H1 (cell line): ENCODE results near the gene PSMB5. TPM values are rescaled to one million over a fixed set of nuclear protein-coding genes. Genes with fewer than 3 reads are reported as not detected.
A peak's percentile ranks its signal among the peaks of the same experiment; 100 is the strongest.

ENCODE experiments used
- CHD2 ChIP-seq: IDR thresholded peaks from 2 replicates; pipeline ENCODE4 v1.6.1; 2012; ENCODE audit warnings: low read length, improper control_type of control experiment
- CHD7 ChIP-seq: fragments of 300-600 bp; sonication (generic); IDR thresholded peaks from 2 replicates; pipeline ENCODE4 v1.7.1; 2012; ENCODE audit warnings: low read length, moderate library complexity, mild to moderate bottlenecking, inconsistent platforms; ENCODE audit not compliant: insufficient replicate concordance
- CREB1 ChIP-seq: IDR thresholded peaks from 2 replicates; pipeline ENCODE4 v1.6.1; 2012; ENCODE audit warnings: inconsistent platforms
- EP300 ChIP-seq, 2 experiments: IDR thresholded peaks; 1 replicate in 1 of 2; 2 replicates in 1 of 2; pipeline ENCODE4 v1.6.1; 2011 to 2012; ENCODE audit warnings: low read depth in 2 of 2, low read length in 2 of 2, mild to moderate bottlenecking in 2 of 2, borderline replicate concordance in 1 of 2, inconsistent platforms in 1 of 2, moderate library complexity in 1 of 2
- RAD21 ChIP-seq, 2 experiments: IDR thresholded peaks in 1 of 2; conservative IDR thresholded peaks in 1 of 2; 2 replicates each; pipeline ENCODE4 v1.6.1; 2011; ENCODE audit warnings: low read depth in 2 of 2, low read length in 2 of 2, improper control_type of control experiment in 1 of 2, inconsistent platforms in 1 of 2, mild to moderate bottlenecking in 1 of 2, moderate library complexity in 1 of 2
- SIX5 ChIP-seq: IDR thresholded peaks from 2 replicates; pipeline ENCODE4 v1.6.1; 2011; ENCODE audit warnings: mild to moderate bottlenecking, low read depth, low read length
- SUZ12 ChIP-seq: fragments of 200-600 bp; sonication (generic); IDR thresholded peaks from 2 replicates; pipeline ENCODE4 v1.6.1; 2012; ENCODE audit warnings: mild to moderate bottlenecking, inconsistent platforms, low read length, moderate library complexity, mixed read lengths
- TAF1 ChIP-seq: IDR thresholded peaks from 2 replicates; pipeline ENCODE4 v1.6.1; 2011; ENCODE audit warnings: mild to moderate bottlenecking, low read depth, low read length
- TCF12 ChIP-seq: IDR thresholded peaks from 2 replicates; pipeline ENCODE4 v1.6.1; 2011; ENCODE audit warnings: low read depth, mild to moderate bottlenecking, low read length
- polyA plus RNA-seq, 7 experiments: library from polyadenylated mRNA; depleted of rRNA in 3 of 7; stranded (reverse) in 5 of 7; unstranded in 2 of 7; fragments of >200 nt in 5 of 7; fragments of 200-250 nt in 2 of 7; gene quantifications; 1 replicate in 5 of 7; 2 replicates in 1 of 7; 4 replicates in 1 of 7; pipeline versions ENCODE4 v1.2.1 to v1.2.3, GENCODE V29; 2011 to 2013; ENCODE audit warnings: missing spikeins in 2 of 7, mixed read lengths in 2 of 7
- total RNA-seq: library from RNA; stranded (reverse); fragmentation: NEBNext Ultra II Directional; extraction: Animal tissue kit (Norgen Biotek cat#: 25700); gene quantifications from 2 replicates; pipeline ENCODE4 v1.2.1, GENCODE V29; 2021

The PSMB5 gene
- total and polyA plus RNA-seq, 2 of the 8 experiments (the other 6 are each of a cell fraction or from before 2014, with no cell fraction given) = 254 to 510 TPM

GRCh38 chr14:22986508-22987054, 48.1 kb downstream of the PSMB5 start (continued):
- TF ChIP-seq EP300 (IDR thresholded peaks at IDR 0.05; ENCODE audit: borderline replicate concordance in 1 of 2, low read depth in 2 of 2, low read length in 2 of 2) = no peak
- no peak for TF ChIP-seq SIX5
- TF ChIP-seq RAD21 (IDR thresholded peaks at IDR 0.05 in 1 of 2, conservative IDR thresholded peaks at IDR 0.05 in 1 of 2; ENCODE audit: low read depth in 2 of 2, low read length in 2 of 2) = peak; percentile 94 to 96
- TF ChIP-seq SUZ12 = no peak
- no peak for TF ChIP-seq TCF12
- no peak for TF ChIP-seq CHD2
- no peak for TF ChIP-seq CHD7
- TF ChIP-seq TAF1 = no peak
- TF ChIP-seq CREB1 = no peak
